ACHN (cell line): ENCODE data around the gene XPO1.
"Not testable (repeated sequence)": the region's sequence is repeated elsewhere in the genome, so short reads cannot be mapped to it uniquely, and the experiment has no call there.

Experiments used
- DNase-seq: peaks from one replicate; pipeline ENCODE4 v3.0.0-alpha.2; 2015
- in situ Hi-C: cut with HindIII; loops from 2 replicates; pipeline ENCODE4 v1.10.0; 2017; ENCODE audit warnings: low sequenced_read_pairs, low pct_ligation_motif_present, low pct_unique_long_range_greater_than_20kb

The XPO1 gene

DNA sequence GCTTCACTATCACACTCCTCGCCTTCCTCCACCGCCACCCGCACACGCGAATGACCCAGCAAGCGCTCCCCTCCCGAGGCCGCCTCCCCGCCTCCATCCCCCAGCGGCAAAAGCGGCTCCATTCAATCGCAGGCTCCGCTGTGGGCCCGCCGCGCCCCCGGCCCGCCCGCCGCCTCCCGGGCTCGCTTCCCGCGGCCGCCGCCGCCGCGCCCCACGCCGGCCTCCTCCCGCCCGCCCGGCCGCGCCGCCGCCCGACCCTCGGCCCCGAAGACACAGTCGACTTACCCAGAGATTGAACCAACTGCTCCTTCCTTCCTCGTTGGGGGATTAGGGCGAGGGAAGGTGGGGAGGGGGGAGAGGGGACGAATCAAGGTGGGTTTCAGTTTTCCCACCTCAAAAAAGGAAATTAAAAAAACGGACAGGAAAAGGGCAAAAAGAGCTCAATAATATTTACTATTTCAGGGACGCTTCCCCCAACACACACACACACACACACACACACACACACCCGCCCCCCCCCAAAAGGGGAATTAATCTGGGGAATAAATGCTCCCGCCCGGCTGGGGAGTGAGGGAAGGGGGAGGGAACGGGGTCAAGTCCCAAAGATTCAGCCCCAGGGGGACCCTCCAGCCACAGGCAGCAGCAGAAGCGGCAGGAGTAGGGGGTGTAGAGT is 743 bp downstream of the XPO1 start:
- DNase-seq = peak; percentile 33
- in situ Hi-C loops = no loop called here

DNA sequence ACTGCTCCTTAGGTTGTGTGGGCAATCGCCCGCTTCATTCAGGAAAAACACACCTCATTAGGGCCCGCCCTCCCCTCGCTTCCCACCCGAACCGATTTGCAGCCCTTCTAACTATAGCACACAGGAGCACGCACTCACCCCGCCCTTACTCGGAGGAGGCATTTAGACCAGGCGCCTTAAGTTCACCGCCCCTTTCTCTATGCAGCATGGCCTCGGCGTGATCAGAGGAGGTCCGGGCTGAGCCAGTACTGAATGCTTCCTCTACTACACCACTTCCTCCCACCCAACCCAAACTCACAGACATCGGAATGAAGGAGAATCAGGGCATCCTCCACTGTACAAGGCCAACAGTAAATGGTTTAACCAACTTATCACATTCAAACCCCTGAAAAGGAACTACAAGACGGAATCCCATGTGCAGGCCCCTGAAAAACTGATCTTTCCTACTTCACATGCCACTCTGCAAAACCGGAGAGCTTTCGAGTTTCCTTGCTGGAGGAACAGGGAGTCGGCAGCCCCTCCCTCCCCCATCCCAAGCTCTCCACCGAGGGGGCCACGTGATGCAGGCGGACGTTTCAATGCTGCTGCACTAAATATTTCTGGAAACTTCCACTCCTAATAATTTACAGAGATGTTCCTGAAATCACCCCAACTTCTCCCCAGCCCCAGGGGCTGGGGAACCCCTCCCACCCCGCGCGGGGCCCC is 1.4 kb downstream of the XPO1 start:
- in situ Hi-C loops = no loop called here
- peak; percentile 96 for DNase-seq

DNA sequence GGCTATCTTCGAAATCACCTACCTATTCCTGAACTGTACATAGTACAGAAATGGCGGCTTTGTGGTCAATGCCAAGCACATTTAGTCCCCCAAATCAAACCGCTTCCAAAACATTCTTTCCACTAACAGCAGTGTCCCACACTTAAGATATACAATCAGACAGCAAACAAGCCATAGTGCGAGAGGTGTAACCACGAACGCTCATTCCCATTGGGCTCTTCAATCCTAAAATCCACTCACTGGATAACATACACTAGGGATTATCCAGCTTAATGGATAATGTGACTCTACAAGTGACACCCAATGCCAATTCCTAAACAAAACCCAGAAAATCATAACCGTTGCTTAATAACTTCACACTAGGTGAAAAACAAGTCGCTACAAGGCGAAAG is 2.0 kb downstream of the XPO1 start:
- DNase-seq = peak; percentile 23
- in situ Hi-C loops = no loop called here

DNA sequence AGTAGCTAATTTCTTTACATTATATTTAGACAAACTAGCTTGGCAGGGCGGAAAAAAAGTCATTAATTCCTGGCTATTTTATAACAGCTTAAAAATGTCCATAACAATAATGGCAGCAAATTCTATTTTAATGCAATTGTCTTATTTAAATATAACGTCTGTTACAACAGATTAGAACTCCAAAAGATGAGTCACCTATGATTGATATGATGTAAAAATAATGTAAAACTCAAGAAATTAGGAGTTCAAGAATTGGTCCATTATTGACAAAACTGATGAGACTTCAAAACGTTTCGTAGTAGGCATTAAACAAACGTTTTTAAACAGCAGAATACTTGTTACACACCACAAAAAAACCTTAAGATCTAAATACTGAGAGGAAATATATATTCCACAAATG is 2.7 kb downstream of the XPO1 start:
- in situ Hi-C loops = no loop called here
- no peak for DNase-seq

DNA sequence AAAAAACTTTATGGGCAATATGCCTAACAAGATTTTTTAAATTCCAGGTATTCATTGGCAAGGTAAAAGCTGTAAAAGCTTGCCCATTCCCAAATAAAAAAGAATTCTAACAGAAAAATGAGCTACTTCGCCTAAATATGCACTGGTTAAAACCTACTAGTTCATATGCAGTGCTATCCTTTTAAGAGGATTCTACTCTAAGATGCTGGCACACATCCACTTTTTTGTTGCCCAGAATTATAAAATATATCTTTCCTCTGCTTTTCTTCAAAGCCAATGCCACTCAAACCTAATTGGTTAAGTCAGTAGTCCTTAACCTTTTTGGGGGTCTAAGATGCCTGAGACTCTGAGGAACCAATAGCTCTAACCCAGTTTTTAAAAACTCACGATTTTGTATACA is 3.2 kb downstream of the XPO1 start:
- in situ Hi-C loops = no loop called here

DNA sequence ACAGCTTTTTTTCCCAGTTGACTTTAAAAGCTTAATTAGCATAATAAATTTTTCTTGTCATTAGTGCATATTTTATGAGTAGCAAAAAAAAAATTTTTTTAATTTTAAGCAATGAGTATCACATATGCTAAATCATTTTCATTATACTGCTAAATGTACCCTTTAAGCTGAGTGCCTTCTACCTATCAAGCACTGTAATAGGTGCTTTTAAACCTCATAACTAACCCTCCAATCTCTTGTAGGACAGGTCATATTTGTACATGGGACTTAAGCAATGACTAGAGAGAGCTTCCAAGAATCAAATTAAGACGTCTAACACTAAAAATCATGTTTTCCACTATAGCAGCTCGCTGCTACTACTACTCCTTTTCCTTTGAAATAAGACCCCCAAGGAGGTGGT is 7.4 kb downstream of the XPO1 start:
- in situ Hi-C loops = no loop called here
- no peak for DNase-seq

More for the DNA sequence above, 3.2 kb downstream of the XPO1 start:
- no peak for DNase-seq

DNA sequence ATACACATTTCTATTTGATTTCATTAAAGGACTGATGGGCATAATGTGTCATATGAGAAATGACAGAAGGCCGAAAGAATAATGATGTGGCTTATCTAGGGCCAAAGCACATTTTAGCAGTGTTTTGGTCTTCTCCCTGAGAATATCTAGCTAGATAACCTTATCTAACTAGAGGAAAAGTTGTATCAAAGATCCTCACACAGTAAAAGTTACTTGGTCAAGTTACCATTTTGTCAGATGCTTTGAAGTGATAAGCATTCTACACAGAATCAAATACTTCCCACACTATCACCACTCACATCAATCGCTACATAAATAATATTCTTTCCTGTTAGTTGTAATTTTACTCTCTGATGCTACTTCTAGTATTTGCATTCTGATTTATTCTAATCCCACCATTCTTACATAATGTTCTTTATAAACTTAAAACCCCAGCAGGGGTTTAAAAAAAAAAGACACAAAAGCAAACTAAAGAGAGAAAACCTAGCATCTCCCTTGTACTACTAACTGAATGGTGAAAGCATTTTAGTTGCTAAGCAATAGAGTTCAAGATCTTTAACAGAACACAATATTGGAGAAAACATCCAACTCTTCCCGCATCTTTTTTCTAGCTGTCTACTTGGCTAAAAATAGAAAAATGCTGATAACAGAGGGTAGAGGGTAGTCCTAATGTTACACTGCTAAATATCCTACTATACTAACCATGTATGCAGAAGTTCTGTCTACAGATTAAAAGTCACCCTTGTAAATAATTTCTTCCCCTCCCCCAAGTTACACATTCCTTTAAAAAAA is 8.0 kb downstream of the XPO1 start:
- no peak for DNase-seq
- in situ Hi-C loops = no loop called here

DNA sequence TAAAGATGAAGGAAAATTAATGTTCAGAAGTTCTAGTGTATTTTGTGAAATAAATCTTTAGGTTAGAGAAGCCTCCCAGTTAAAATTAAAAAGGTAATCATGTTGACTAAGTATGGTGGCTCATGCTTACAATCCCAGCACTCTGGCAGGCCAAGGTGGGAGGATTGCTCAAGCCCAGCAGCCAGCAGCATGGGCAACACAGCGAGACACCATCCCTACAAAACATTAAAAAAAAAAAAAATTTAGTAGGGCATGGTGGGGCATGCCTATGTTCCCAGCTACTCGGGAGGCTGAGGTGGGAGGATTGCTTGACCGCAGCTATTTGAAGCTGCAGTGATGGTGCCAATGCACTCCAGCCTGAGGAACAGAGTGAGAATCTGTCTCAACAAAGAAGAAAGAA is 17.9 kb downstream of the XPO1 start:
- no peak for DNase-seq
- in situ Hi-C loops = no loop called here

DNA sequence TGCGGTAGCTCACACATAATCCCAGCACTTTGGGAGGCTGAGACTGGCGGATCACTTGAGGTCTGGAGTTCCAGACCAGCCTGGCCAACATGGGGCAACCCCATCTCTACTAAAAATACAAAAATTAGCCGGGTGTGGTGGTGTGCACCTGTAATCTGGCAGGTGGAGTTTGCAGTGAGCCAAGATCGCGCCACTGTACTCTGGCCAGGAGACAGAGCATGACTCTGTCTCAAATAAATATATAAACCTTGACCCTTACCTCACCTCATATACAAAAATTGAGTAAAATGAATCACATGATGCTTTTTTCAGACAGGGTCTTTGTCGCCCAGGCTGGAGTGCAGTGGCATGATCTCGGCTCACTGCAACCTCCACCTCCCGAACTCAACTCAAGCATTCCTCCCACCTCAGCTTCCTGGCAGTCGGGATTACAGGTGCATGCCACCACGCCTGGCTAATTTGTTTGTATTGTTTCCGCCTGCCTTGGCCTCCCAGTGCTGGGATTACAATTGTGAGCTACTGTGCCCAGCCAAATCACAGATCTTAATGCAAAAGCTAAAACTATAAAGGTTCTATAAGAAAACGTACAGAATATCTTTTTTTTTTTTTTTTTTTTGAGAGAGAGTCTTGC is 25.3 kb downstream of the XPO1 start:
- in situ Hi-C loops = no loop called here
- DNase-seq = no peak

DNA sequence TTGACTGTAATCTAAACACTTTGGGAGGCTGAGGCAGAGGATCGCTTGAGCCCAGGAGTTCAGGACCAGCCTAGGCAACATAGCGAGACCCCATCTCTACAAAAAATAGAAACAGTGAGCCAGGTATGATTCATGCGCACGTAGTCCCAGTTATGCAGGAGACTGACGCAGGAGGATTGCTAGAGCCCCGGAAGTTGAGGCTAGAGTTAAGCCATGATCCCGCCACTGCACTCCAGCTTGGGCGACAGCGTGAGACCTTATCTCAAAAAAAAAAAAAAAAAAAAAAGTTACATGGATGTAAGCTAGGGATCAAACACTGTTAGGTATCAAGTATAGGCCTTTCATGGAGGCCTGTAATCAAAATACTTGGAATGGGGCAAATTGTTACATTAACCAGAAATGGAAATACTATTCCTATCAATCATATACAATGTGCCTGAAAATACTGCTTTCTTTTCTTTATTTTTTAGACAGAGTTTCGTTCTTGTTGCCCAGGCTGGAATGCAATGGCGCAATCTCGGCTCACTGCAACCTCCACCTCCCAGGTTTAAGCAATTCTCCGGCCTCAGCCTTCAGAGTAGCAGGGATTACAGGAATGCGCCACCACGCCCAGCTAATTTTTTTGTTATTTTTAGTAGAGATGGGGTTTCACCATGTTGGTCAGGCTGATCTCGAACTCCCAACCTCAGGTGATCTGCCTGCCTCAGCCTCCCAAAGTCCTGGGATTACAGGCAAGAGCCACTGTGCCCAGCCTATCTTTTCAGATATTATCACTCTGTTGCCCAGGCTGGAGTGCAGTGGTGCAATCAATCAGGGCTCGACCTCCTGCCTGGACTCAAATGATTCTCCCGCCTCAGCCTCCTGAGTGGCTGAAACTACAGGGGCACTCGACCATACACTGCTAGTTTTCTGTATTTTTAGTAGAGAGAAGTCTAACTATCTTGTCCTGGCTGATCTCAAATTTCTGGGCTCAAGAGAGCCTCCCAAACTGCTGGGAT is 27.2 kb downstream of the XPO1 start:
- in situ Hi-C loops = no loop called here
- no peak for DNase-seq

DNA sequence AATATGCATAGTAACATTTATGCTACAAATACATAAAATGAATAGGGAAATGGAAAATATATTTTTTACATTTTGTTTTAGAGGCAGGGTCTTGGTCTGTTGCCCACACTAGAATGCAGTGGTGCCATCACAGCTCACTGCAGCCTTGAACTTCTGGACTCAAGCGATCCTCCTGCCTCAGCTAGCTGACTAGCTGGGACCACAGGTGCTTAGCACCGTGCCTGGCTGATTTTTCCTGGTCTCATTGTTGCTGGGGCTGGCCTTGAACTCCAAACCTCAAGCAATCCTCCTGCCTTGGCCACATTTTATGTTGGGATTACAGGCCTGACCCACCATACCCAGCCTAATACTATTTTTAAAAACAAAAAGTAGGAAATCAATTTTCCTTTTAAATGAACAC is 33.2 kb downstream of the XPO1 start:
- DNase-seq = no peak
- in situ Hi-C loops = no loop called here

DNA sequence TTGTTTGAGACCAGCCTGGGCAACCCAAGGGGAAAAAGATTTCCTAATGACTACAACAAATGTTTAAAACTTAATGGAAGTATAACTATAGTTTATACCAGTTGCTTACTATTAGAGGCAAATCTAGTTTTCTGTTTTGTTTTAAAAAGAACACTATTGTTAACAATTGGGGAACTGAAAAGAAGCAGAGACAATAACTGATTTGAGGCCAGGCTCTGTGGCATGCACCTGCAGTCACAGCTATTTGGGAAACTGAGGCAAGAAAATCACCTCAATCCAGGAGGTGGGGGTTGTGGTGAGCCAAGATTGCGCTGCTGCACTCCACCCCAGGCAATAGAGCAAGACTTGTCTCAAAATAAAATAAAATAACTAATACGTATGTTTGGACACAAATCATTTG is 39.1 kb downstream of the XPO1 start:
- no peak for DNase-seq
- in situ Hi-C loops = no loop called here

DNA sequence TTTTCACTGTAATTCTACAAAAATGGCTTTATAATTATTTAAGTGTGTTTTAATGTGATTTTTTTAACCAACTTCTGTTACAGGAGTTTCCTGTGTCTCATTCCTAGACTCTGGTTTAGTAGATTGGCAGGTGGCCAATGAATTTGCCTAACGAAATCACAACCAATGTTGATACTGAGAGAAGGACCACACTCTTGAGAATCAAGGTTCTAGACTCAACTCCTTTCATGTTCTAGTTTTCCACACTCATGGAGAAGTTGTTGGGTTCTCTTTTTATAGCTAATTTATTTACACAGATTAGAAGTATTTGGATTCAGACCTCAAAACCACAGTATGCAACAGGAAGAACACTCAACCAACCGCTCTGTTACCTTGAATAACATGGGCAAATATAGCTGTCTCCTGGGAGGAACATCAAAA is 44.6 kb downstream of the XPO1 start:
- DNase-seq = no peak
- in situ Hi-C loops = no loop called here

DNA sequence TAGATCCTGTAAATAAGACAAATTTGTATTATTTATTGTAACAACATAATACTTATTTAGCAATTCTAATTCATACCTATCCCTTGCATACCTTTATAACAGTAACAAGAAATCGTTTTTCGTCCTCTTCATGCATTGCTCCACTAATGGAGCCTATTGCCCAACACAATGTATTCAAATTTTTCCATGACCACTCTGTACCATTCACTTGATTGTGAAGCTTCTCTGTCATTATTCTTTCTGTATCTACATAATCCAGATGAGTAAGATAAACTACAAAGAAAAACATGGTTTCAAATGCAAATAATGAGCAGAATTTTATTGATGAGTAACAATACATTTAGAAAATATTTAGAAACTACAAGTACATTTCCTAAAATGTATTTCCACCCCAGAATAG is 45.7 kb downstream of the XPO1 start:
- in situ Hi-C loops = no loop called here
- DNase-seq = no peak

DNA sequence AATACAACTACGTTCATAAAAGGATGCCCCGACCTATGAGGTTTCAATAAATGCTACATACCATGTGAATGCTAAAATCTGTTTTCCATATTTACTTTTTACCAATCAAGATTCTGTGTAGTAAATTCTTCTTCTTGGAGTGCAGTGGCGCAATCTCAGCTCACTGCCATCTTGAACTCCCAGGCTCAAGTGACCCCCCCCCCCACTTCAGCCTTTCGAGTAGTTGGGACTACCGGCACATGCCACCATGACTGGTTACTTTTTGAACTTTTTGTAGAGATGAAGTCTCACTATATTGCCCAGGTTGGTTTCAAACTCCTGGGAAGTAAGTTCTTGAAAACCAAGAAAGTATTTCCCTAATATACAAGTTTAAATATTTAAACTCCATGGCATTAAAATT is 52.9 kb downstream of the XPO1 start:
- no peak for DNase-seq

DNA sequence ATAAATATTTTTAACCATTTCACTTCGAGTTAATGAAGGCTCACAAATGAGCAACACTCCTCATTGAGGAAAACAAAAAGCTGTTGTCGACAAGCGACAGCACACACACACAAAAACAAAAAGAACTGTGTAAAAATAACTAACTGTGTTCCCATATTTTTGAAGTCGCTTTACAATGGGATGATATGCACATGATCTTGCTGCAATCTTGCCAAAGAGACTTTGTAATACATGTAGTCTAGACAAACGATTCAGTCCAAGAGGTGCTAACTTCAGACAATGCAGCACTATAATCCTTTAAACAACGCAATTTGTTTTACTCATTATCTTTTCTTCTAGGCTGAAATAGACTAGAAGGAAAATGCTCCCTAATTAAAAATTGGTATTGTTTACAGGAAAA is 60.1 kb downstream of the XPO1 start:
- DNase-seq = no peak
- in situ Hi-C loops = no loop called here

More for the DNA sequence above, 52.9 kb downstream of the XPO1 start:
- in situ Hi-C loops = no loop called here

DNA sequence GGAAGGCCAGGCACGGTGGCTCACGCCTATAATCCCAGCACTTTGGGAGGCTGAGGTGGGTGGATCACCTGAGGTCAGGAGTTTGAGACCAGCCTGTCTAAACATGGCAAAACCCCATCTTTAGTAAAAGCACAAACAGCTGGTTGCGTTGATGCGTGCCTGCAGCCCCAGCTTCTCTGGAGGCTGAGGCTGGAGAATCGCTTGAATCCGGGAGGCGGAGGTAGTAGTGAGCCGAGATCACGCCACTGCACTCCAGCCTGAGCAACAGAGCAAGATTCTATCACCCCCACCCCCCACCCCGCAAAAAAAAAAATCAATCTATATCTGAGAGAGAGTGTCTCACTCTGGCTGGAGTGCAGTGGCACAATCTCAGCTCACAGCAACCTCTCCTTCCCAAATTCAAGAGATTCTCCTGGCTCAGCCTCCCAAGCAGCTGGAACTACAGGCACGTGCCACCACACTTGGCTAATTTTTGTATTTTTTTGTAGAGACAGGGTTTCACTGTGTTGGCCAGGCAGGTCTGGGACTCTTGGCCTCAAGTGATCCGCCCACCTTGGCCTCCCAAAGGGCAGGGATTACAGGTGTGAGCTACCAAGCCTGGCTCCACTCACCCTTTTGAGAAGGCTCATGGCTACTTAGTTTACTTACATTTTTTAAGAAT is 61.1 kb downstream of the XPO1 start:
- DNase-seq, in situ Hi-C loops: not testable (repeated sequence)
